HCT116 (cell line): Measurements from ENCODE around the gene TNRC6C. TPM values are rescaled to one million over a fixed set of nuclear protein-coding genes. Genes with fewer than 3 reads are reported as not detected.

Source experiments
- ATAC-seq: fragments of 200-7000 bp; cut with Tn5 transposase; 2 replicates; pipeline ENCODE4 v1.9.1; 2020; ENCODE audit warnings: mild to moderate bottlenecking, moderate library complexity
- BruUV-seq: library from RNA; stranded (reverse); fragments of 400-500 nt; replicated peaks from 2 replicates; lab custom pipeline; 2021; lab: Mats Ljungman, UMichigan
- CTCF ChIA-PET: fragments of 300-600 bp; sonication (Branson Sonifier 250); formaldehyde crosslinking; loops from one replicate; lab custom pipeline; 2021; ENCODE audit warnings: antibody characterized with exemption; lab: Charles Lee
- POLR2A ChIA-PET: fragments of 300-600, 350-600 bp; sonication (Branson Sonifier 250); formaldehyde crosslinking; loops from one replicate; lab custom pipeline; 2021; ENCODE audit warnings: antibody characterized with exemption; lab: Charles Lee
- RAD21 ChIA-PET, 2 experiments: fragments of 300-600 bp; sonication (Branson Sonifier 250); formaldehyde crosslinking; loops; one replicate each; lab custom pipeline; 2023; ENCODE audit warnings: low total read pairs in 2 of 2; ENCODE audit not compliant: uncharacterized antibody in 2 of 2, unreplicated experiment in 2 of 2, low non-redundant PET in 1 of 2; lab: Charles Lee
- DNase-seq: peaks from one replicate; pipeline ENCODE4 v3.0.0-alpha.2; 2010; ENCODE audit warnings: low read depth, low spot score
- H2AFZ ChIP-seq: fragments of 200-600 bp; shearing (Covaris generic), sonication (generic); 2 replicates; pipeline ENCODE4 v1.6.1; 2017; ENCODE audit warnings: low read depth, mixed run types, mixed read lengths, antibody characterized with exemption, low read length; ENCODE audit not compliant: poor library complexity, severe bottlenecking
- H3K27ac ChIP-seq: 2 replicates; pipeline ENCODE4 v1.5.1; 2012; ENCODE audit warnings: low read depth, low read length
- H3K27me3 ChIP-seq: fragments of 200-600 bp; sonication (generic); 2 replicates; pipeline ENCODE4 v1.6.1; 2016; ENCODE audit warnings: mixed run types, low read length, mixed read lengths; ENCODE audit not compliant: insufficient read depth
- H3K36me3 ChIP-seq, 2 experiments: fragments of 200-500 bp in 1 of 2; fragments of 200-600 bp in 1 of 2; sonication (Bioruptor generic) in 1 of 2; sonication (generic) in 1 of 2; 2 replicates each; pipeline versions ENCODE4 v1.5.1 to v1.6.1; 2014 to 2016; ENCODE audit warnings: low read length in 2 of 2, inconsistent platforms in 1 of 2, mixed read lengths in 1 of 2, mixed run types in 1 of 2; ENCODE audit not compliant: insufficient read depth in 2 of 2, control insufficient read depth in 1 of 2
- H3K4me1 ChIP-seq, 2 experiments: fragments of 200-600 bp in 1 of 2; sonication (generic) in 1 of 2; 2 replicates each; pipeline versions ENCODE4 v1.5.1 to v1.6.1; 2012 to 2017; ENCODE audit warnings: low read length in 2 of 2, inconsistent platforms in 1 of 2, mild to moderate bottlenecking in 1 of 2, mixed read lengths in 1 of 2, mixed run types in 1 of 2, moderate library complexity in 1 of 2; ENCODE audit not compliant: insufficient read depth in 2 of 2, control insufficient read depth in 1 of 2
- H3K4me2 ChIP-seq: fragments of 200-600 bp; sonication (generic); 2 replicates; pipeline ENCODE4 v1.6.1; 2017; ENCODE audit warnings: mixed run types, low read length, mixed read lengths
- H3K4me3 ChIP-seq, 2 experiments: fragments of 200-600 bp in 1 of 2; sonication (generic) in 1 of 2; replicated peaks in 1 of 2; 2 replicates each; pipeline ENCODE4 v1.5.1; 2011 to 2016; ENCODE audit warnings: low read length in 2 of 2, control low read depth in 1 of 2, low read depth in 1 of 2, mild to moderate bottlenecking in 1 of 2, mixed read lengths in 1 of 2, mixed run types in 1 of 2
- H3K79me2 ChIP-seq: fragments of 200-600 bp; sonication (generic); 2 replicates; pipeline ENCODE4 v1.6.1; 2017; ENCODE audit warnings: mild to moderate bottlenecking, mixed run types, low read length, moderate library complexity, mixed read lengths; ENCODE audit not compliant: insufficient read depth
- H3K9ac ChIP-seq: fragments of 200-600 bp; sonication (generic); 2 replicates; pipeline ENCODE4 v1.6.1; 2016; ENCODE audit warnings: low read length, mixed read lengths
- H3K9me2 ChIP-seq: fragments of 200-600 bp; sonication (generic), shearing (Covaris generic); 2 replicates; pipeline ENCODE4 v1.6.1; 2017; ENCODE audit warnings: mixed run types, mild to moderate bottlenecking, moderate library complexity; ENCODE audit not compliant: insufficient read depth
- H3K9me3 ChIP-seq, 2 experiments: fragments of 200-500 bp in 1 of 2; fragments of 200-600 bp in 1 of 2; sonication (Bioruptor generic) in 1 of 2; sonication (generic) in 1 of 2; 2 replicates each; pipeline ENCODE4 v1.6.1; 2014 to 2017; ENCODE audit warnings: low read length in 2 of 2, mixed read lengths in 2 of 2, inconsistent platforms in 1 of 2, low read depth in 1 of 2, mild to moderate bottlenecking in 1 of 2, mixed run types in 1 of 2, moderate library complexity in 1 of 2; ENCODE audit not compliant: control insufficient read depth in 1 of 2, insufficient read depth in 1 of 2
- H4K20me1 ChIP-seq: fragments of 200-600 bp; sonication (generic), shearing (Covaris generic); 2 replicates; pipeline ENCODE4 v1.6.1; 2017; ENCODE audit warnings: mixed run types, mild to moderate bottlenecking, moderate library complexity; ENCODE audit not compliant: insufficient read depth
- CEBPB ChIP-seq: IDR thresholded peaks from 2 replicates; pipeline ENCODE4 v1.6.1; 2012; ENCODE audit warnings: low read depth
- CTCF ChIP-seq, 3 experiments: fragments of 200-600 bp in 1 of 3; sonication (generic) in 1 of 3; IDR thresholded peaks in 2 of 3; conservative IDR thresholded peaks in 1 of 3; 2 replicates each; pipeline ENCODE4 v1.5.1; 2012 to 2017; ENCODE audit warnings: low read depth in 2 of 3, low read length in 2 of 3, antibody characterized with exemption in 1 of 3, borderline replicate concordance in 1 of 3, control low read depth in 1 of 3, mild to moderate bottlenecking in 1 of 3, mixed read lengths in 1 of 3, mixed run types in 1 of 3, moderate library complexity in 1 of 3; ENCODE audit not compliant: insufficient read depth in 1 of 3
- EGR1 ChIP-seq: IDR thresholded peaks from 2 replicates; pipeline ENCODE4 v1.6.1; 2012; ENCODE audit warnings: low read depth
- EZH2 ChIP-seq: fragments of 200-600 bp; sonication (generic); IDR thresholded peaks from 2 replicates; pipeline ENCODE4 v1.6.1; 2017; ENCODE audit warnings: antibody characterized with exemption, mixed run types
- JUND ChIP-seq: IDR thresholded peaks from 2 replicates; pipeline ENCODE4 v1.6.1; 2012
- POLR2AphosphoS5 ChIP-seq: IDR thresholded peaks from 2 replicates; pipeline ENCODE4 v1.6.1; 2011; ENCODE audit warnings: mild to moderate bottlenecking, low read depth, low read length, moderate library complexity
- SP1 ChIP-seq: IDR thresholded peaks from 2 replicates; pipeline ENCODE4 v1.6.1; 2012; ENCODE audit warnings: low read depth
- SRF ChIP-seq: IDR thresholded peaks from 2 replicates; pipeline ENCODE4 v1.6.1; 2012; ENCODE audit warnings: low read depth
- YY1 ChIP-seq: IDR thresholded peaks from 2 replicates; pipeline ENCODE4 v1.6.1; 2011; ENCODE audit warnings: low read length, low read depth, moderate library complexity, mild to moderate bottlenecking; ENCODE audit not compliant: insufficient replicate concordance; ENCODE audit errors: extremely low read depth
- ZBTB33 ChIP-seq: IDR thresholded peaks from 2 replicates; pipeline ENCODE4 v1.6.1; 2011; ENCODE audit warnings: mild to moderate bottlenecking, low read length, moderate library complexity; ENCODE audit not compliant: insufficient replicate concordance; ENCODE audit errors: extremely low read depth
- intact Hi-C: fragments of 100-400 bp; cut with micrococcal nuclease; formaldehyde crosslinking; loops from 2 replicates; pipeline ENCODE4 v1.10.0; 2022
- total RNA-seq: library from RNA; stranded (reverse); gene quantifications from one replicate; pipeline ENCODE4 v1.2.1, GENCODE V29; 2021; ENCODE audit not compliant: unreplicated experiment

The TNRC6C gene
- total RNA-seq, 1 experiment from 2014 or later: 23.4 TPM

GRCh38 chr17:78141437-78142118, 183.1 kb downstream of the TNRC6C start:
- no peaks in the 10 kb centered on the region for H3K79me2 ChIP-seq
- H3K4me1 ChIP-seq: peaks cover 59 to 89% of the 10 kb centered on the region in 2 experiments
- H4K20me1 ChIP-seq: no peaks in the 10 kb centered on the region
- CTCF ChIA-PET: interaction anchor here (0.6 to 2.0 kb wide), 12 partner anchors 9 to 122 kb away, joined by 3 to 7 read pairs (median 4); partner anchors contain the start of genes AFMID and TK1
- RAD21 ChIA-PET: interaction anchor here (0.5 to 1.4 kb wide), 4 partner anchors 13 to 219 kb away, joined by 3 to 6 read pairs (median 4); partner anchors contain the start of gene TMC6 (in 1 of the 2)
- no peaks in the 10 kb centered on the region for H3K9me3 ChIP-seq
- H3K4me3 ChIP-seq: peak overlapping the region; percentile 13 to 44
- peak overlapping the region; percentile 58 for H3K9ac ChIP-seq
- no peak for DNase-seq
- POLR2A ChIA-PET: interaction anchor here (0.6 to 1.8 kb wide), 9 partner anchors 12 to 203 kb away, joined by 3 to 24 read pairs (median 5); partner anchors contain the start of genes AFMID and TK1
- H3K36me3 ChIP-seq: no peaks in the 10 kb centered on the region
- no peak overlapping the region for H2AFZ ChIP-seq
- intact Hi-C loops: loop anchor here (2.0 kb wide), 1 partner anchor 27 kb away; the partner anchor contains the start of gene SYNGR2
- no peak for TF ChIP-seq CTCF (IDR thresholded peaks at IDR 0.05 in 2 of 3, conservative IDR thresholded peaks at IDR 0.05 in 1 of 3; ENCODE audit: borderline replicate concordance in 1 of 3, insufficient read depth in 1 of 3, low read depth in 2 of 3, low read length in 2 of 3)
- no peak for TF ChIP-seq EZH2
- TF ChIP-seq SRF: no peak
- TF ChIP-seq ZBTB33: no peak
- no peak for TF ChIP-seq POLR2AphosphoS5
- TF ChIP-seq JUND: no peak
- TF ChIP-seq EGR1: no peak
- TF ChIP-seq YY1: no peak
- no peak for TF ChIP-seq SP1
- no peak for TF ChIP-seq CEBPB
- no TSS peak for BruUV-seq
- peak; percentile 6 for ATAC-seq
- no peaks in the 10 kb centered on the region for H3K9me2 ChIP-seq
- H3K27ac ChIP-seq: peak overlapping the region; percentile 67
- no peaks in the 10 kb centered on the region for H3K27me3 ChIP-seq
- peak overlapping the region; percentile 82 for H3K4me2 ChIP-seq
